Activated CD4-positive, alpha-beta T cell treated with anti-CD3 and anti-CD28 coated beads for 4 hours (primary cell): ENCODE results near the gene EEFSEC.

Source experiments
- DNase-seq, 2 donors: peaks; one replicate each; pipeline ENCODE4 v3.0.0-alpha.2; 2020

EEFSEC gene

DNA sequence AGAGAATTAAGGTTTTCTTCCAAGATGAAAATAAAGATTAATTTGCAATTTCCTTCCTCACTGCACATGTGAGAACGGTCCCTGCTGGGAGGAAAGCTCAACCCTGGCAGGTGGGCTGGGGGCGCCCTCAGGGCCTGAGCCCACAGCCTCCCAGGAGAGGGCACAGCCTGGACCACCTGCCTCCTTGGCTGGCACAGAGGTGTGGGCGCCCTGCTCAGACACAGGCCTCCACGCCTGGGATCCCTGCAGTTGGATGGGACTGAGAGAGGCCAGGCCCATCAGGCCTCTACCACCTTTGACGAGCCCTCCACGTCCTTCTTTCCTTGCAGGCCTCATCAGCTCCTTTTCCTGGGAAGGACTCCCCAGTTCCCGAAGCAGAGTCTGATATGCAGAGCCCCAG, 267.0 kb downstream of the EEFSEC start:
- no peak for DNase-seq

DNA sequence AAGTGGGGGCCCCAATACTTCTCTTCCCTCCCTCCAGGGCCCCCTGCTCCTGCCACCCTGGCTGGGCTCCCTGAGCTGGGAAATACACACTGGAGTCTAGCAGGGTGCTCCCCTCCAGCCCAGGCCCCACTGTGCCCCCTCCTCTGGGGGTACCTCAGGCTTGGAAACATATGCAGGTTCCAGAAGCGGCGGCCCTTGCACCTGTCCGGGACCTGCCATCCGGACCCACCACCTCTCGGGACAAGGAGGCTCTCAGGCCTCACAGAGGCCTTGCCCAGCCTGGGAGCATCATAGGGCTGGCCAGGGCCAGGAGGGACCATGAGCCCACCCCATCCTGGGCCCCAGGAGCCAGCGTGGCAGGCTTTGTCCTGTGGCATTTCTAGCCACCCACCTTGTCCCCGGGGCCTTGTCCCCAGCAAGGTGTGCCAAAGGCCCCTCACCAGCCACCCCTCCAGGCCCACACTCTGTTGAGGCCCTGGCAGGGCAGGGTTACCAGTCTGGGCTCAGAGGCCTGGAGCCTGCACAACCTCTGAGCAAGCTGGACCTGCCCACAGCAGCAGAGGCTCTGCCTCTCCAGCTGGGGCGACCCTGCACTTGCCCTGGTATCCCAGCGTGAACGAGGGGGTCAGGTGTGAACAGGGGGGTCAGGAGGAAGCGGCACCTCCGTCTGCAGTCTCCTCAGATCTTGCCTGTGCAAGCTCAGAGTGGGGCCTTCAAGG, 267.6 kb downstream of the EEFSEC start:
- no peak for DNase-seq

DNA sequence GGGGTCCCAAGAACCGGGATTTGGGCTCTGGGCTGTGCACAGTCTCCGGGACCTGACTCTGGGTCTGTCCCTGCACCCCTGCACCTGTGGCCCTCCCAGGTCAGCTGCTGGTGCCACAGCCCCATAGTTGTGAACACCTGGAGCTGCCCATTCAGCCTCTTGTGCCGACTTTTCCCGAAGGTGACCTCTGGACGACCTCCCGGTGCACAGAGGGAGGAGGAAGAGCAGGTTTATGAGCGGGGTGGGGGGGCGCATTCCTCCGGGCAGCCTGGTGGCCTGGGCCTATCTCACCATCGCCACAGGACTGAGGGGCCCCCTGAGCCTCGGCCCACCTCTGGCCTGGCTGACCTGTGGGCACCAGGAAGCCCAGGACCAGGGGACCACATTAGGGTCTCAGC, 268.2 kb downstream of the EEFSEC start:
- DNase-seq = no peak

DNA sequence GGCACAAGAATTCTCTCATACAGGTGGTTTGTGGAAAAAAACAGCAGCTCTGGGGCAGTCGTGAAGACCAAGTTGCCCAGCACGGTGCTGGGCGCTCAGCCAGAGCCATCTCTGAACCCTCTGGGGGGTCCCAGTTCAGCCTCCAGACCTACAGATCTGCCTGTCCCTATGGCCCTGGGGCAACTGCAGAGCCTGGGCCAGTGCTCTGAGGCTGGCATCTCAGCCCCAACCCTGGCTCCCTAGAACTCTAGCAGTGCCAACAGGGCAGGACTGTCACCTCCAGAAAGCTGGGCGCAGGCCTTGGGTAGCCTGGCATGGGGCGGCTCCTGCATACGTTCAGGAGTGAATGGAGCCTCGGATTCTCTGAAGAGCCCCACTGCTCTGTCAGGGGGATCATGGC, 268.7 kb downstream of the EEFSEC start:
- DNase-seq = no peak

DNA sequence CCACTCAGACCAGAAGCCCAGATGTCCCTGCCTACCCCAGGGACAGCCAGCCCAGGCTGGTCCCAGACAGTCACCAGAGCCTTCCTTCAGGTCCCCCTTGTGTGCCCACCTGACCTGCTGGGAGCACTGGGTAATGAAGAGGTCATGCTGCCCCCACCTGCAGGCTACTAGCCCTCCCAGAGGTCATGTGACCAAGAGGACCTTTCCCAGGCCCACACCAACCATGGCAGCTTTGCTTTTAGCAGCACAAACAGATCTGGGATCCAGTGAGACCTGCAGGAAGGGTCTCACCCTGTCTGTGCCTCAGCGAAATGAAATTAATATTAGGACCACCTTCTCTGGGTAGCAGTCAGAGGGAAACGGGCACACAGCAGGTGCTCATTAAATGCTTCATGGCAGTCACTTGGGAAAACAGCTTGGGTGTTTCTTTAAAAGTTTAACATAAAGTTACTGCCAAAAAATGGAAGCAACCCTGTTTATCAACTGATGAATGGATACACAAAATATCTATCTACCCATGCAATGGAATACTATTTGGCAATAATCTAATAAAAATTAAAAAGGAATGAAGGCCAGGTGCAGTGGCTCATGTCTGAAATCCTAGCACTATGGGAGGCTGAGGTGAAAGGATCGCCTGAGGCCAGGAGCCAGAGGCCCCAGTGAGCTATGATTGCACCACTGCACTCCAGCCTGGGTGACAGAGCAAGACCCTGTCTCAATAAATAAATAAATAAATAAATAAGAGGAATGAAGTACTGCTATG, 269.7 kb downstream of the EEFSEC start:
- DNase-seq = no peak

DNA sequence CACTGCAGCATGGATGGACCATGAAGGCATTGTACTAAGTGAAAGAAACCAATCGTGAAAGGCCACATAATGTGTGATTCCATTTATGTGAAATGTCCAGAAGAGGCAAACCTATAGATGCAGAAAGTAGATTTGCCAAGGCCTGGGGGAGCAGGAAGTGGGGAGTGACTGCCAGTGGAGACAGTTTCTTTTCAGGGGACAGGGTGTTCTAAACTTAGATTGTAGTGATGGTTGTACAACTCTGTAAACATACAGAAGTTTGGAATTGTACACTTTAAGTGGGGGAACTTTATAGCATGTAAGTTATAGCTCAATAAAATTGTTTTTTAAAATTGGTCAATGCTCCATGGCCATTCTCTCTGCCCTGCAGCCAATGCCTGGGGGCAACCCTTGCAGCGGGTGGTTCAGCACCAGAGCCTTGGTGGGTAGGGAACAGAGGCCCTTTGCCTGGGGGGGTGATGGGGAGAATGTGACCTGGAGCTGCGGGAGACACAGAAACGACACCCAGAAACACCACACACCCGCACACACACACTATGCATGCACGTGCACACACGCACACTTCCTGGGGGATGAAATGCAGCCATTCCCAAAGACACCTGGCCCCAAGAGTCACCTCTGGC, 270.4 kb downstream of the EEFSEC start:
- DNase-seq = no peak

DNA sequence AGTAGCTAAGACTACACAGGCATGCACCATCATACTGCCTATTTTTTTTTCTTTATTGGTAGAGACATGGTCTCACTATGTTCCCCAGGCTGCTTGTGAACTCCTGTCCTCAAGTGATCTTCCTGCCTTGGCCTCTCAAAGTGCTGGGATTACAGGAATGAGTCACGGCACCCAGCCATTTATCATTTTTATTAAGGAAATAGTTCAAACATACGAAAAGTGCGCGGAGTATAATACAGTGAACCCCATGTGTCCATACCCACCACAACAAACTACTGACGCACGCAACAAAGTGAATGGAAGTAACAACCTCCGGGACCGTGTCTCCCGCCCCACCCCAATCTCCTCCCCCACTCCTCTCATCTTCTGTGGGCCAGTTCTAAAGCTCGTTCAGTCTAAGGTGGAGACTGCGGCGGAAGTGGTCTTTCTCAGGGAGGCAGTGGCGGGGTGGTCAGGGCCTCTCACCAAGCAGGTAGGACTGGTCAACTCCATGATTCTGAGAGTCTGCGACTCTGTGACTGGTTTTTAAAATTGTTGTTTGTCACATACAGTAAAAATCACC, 271.3 kb downstream of the EEFSEC start:
- DNase-seq = no peak

DNA sequence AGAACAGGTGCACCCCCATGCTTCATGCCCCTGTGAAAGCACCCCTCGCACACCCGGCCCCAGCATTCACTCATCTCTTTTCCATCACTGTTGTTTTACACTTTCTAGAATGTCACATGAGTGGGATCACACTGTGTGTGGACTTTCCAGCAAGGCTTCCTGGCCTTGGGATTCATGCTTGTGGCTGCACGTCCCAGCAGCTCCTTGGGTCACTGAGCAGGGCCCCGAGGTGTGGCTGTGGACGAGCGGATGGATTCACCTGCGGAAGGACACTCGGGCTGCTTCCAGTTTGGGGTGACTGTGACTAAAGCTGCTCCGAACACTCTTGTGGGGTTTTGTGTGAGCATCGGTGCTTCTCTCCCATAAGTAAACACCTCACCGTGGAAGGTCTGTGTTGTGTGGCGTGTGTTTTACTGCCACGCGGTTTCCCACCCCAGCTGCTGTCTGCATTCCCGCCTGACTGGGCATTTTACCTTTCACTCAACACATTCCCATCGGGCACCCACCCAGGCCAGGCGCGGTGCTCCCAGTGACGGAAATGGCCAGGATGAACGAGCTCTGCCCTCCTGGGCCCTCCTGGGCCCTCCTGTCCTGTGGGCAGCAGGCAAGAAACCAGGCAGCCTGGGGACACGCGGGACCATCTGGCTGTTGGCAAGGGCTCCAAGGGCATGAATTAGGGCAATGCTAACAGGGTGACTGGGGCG, 272.0 kb downstream of the EEFSEC start:
- DNase-seq = no peak

DNA sequence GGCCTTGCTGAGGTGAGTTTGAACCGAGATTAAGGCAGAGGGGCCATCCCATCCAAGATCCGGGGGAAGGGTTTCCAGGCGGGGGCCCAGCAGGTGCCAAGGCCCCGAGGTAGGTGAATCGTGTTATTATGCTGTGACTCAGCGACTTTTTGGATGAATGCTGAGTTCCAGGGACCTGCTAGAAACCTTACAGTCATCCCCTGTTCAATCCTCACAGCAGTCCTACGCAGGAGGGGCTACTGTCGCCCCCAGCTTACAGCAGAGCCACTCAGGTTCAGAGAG, 272.5 kb downstream of the EEFSEC start:
- DNase-seq = no peak

DNA sequence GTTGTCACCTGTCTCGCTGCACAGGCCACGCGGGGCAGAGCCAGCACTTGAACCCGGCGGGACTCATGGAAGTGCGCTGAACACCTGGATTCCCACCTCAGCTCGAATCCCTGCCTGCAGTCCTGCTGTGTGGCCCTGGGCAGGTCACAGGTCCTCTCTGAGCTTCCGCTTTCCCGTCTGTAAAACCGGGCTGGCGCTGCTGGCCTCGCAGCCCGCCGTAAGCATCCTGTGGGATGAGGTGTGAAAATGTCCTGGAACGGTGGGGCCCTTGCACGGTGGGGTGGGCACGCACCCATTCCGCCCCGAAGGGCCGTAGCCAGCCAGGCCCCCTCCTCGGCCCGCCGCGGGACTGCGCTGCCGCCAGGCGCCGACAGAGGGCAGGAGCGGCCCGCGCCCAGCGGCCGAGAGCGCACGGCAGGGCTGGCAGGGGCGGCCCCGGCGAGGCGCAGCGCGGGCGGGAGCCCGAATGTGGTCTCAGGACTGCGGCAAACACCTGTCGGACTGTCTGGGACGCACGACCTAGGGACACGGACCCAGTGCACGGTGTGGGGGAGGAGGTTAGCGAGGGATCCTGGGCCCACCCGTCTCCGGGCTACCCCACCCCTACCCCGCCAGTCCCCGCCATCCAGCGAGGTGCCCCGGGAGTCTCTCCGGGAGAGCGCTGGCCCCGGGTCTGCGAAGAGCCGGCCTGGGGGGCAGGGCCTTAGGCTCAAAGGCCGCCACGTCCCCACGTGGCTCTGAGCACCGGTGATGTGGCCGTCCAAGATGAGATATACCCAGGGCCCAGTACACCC, 273.0 kb downstream of the EEFSEC start:
- peak; percentile 44 to 51 for DNase-seq

DNA sequence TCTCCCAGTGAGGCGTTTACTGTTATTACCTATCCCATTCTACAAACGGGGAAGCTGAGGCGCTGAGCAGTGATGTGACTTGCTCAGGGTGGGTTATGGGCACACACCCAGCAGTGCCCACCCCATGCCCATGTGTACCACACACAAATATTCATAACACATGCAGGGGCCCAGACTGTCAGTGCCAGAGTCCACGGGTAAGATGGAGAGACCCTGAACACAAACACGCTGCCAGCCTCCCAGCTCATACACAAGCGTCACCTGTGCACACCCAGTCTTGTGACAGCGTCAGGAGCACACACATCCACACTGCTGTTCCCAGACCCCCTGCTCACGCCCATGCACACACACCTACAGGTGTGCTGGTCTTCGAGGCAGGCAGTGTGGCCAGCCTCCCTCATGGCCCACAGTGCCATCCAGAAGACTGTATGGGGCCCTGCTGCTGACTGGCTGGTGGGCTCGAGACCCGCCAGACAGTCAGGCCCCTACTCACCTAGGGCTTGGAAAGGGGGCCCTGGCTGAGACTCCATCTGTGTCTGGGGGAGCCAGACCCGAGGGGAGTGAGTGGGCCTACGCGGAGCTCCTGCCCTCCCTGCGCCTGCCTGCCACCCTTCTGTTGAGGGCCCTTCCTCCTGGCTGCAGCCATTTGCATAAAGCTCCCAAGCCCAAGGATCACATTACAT, 274.0 kb downstream of the EEFSEC start:
- no peak for DNase-seq

DNA sequence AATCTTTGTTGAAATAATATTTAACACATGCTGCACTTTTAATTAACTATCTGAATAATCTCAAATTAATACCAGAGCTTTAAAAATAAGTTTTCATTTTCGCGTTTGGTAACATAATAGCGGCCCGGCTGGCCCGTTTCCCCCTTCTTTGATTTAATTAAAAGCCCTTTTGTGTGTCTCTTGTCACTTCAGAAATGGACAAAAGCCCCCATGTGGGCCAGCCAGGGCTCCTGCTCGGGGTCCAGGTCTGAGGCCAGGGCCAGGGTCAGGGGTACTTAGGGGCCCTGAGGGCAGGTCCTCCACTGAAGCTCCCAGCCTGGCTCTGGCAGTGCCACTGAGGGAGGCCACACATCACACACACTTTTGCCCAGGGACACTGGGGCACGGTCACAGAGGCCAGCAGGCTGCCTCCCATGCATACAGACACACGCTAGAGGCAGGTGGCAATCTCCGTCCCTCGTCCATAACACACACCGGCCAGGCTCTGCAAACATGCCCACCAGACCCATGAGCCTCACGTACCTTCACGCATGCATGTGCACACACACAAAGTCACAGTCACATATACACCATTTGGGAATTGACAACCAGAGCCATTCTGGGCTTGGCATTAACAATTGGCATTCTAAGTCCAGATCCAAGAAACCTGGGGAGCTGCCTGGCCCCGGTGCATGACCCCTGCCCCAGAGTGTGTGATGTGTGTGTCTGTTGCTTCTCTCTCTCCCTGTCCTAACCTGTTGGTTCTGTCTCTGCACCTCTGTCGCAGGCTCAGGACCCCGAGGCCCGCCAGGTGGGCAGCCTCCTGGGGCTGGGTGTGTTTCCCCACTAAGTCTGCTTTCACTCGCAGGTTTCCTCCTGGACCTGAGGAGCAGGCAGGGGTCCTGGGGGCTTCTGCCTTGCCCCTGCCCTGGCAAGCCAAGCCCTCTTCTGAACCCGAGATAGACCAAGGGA, 274.9 kb downstream of the EEFSEC start:
- DNase-seq = no peak

DNA sequence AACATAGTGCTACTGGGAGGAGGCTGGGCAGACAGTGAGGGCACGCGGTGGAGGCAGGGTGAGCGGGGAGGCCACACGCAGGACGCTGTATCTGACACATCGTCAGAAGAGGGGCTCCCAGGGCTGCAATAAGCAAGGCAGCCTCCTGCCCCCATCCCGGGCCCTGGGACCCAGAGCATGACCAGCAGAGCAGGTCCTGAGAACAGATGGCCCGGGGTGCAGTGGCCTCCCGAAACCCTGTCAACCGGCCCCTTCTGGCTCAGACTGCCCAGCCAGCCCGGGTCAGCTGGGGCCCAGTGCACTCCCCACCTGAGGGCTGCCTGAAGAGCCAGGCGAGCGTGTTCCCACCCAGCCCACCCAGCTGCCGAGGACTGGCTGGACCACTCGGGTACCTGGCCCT, 276.0 kb downstream of the EEFSEC start:
- no peak for DNase-seq

DNA sequence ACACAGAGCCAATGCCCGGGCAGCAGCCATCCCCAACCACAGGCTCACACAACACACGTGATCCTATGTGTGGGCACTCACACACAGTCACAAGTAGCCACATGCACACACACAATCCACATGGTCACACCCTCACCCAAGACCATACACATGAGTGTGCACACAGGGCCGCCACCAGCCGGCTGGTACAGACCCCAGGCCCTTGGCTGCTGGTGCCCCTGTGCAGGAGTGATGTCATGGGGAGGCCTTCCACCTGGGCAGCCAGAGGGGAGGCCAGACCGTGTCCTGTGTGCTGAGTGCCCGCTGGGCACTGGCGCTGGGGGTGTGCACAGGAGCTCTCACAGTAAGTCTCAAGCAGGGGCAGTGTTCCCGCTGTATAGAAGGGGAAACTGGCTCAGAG, 276.5 kb downstream of the EEFSEC start:
- no peak for DNase-seq

DNA sequence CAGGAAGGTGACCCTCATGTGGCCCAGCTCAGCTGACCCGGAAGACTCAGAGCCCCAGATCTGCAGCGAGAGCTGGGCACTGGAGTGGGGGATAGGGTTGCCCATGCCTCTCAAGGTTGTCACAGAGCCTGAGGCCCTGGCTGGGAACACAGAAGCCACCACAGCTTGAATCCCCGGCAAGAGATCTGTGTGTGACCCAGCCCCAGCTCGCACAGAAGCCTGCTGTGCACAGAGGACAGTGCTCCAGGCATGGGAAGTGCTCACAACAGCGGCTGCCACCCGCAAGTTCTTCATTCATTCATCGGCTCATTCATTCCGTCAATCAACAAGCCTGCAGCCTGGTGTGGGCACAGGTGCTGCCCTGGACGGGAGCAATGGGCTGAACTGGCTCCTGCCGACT, 277.0 kb downstream of the EEFSEC start:
- DNase-seq = no peak

DNA sequence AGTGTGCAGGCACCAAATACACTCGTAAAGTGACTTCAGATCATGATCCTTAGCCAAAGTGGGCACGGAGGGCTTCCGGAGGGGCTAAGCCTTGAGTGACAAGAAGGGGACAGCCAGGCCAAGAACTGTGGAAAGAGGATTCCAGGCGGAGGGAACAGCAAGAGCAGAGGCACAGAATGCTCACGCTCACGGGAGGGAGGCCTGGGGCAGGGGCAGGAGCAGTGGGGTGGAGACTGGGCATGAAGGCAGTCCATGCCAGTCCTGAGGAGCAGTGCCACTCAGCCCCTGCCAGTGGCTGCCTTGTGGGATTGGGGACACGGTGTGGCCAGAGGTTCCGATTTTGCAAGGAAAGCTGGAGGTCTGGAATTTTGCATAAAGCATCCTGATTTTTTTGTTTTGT, 277.4 kb downstream of the EEFSEC start:
- no peak for DNase-seq

DNA sequence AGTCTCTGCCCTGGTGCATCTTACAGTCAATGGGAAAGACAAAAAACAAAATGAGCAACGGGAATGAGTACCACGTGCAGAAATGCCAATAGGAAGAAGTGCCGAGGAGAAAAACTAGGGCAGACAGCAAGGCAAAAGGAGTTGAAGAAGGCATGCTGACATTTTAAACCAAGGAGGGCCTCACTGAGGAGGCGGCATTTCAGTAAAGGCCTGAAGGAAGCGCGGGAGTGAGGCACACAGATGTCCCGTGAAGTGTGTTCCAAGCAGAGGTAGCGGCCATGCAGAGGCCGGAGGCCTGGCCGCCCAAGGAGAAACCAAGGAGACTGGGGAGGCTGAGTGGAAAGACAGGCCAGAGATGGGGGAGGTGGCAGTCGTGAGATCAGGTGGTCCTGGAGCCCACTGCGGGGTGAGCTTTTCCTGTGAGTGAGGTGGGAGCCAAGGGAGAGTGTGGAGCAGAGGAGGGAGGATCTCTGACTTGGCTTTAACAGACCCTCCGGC, 278.6 kb downstream of the EEFSEC start:
- DNase-seq = no peak

DNA sequence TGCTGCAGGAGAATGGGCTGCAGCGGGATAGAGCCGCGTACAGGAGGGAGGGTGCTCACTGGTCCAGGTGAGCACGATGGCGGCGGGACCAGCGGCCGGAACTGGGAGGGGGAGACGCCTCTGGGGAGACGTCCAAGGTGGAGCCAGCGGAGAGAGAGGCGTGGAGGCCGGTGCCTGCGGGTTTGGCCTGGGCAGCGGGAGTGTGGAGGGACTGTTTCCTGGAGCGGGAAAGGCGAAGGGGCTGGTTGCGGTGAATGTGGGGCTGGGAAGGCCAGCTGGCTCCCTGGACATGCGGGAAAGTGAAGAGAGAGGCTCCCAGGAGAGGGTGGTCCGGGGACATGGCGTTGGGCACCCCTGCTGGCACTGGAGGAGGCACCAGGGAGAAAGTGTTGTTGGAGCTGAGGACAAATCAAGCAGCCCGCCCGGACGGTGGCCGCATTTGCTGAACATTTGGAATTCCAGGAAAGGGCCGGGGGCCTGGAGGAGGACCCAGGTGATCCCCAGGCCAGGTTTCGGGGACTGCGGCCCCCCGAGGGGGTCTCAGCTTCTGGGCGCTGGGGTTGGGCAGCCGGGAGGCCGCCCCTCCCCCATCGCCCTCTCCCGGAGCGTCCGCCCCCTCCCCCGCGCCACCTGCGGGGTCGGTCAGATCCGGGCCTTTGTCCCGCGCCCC, 279.2 kb downstream of the EEFSEC start:
- no peak for DNase-seq

DNA sequence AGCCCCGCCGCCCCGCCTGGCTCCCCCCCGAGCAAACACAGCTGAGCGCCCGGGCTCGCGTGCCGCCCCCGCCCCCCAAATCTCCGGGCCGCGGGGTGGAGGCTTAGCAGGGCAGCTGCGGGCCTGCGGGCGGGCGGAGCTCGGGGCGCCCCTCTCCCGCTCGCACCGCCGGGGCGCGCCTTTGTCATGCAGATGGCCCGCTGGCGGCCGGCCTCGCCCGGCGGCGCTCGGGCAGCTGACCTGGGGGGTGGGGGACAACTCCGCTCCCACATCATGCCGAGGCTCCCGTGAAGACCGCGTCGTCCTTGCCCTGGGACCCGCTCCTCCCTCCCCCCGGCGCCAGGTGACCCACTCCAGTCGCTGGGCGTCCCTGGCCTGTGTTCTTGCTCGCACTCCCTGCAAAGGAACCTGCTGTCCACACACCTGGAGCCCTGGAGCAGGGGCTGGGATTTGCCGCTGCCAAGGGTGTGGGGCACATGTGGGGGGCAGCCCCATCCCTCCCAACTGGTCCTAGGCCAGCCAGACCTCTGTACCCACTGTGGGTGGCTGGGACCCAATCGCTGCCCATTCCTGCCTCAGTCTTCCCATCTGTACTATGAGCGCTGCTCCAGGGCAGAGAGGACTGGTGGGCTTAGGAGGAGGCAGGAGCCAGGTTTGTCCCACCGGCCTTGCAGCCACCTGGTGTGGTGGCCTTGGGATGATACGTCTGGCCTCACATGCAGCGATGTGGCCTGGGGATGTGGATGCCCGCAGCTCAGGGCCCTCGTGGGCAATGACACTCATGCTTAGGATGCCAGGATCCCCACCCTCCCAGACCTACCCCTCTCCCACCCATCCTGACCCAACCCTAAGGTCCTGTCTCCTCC, 279.9 kb downstream of the EEFSEC start:
- no peak for DNase-seq
